ENCODE measurements around the gene MROH2A. TPM values are rescaled to one million over a fixed set of nuclear protein-coding genes. Genes with fewer than 3 reads are reported as not detected.

Gene MROH2A
- total and polyA plus RNA-seq, 11 donors = 0.75 TPM; not detected in 10

- Histone ChIP-seq H3K4me3 (no peak overlapping the region), H3K9me3 (no peaks in the 10 kb centered on the region), H3K27me3 (no peaks in the 10 kb centered on the region), H3K4me1 (no peaks in the 10 kb centered on the region), H3K36me3 (no peaks in the 10 kb centered on the region), H3K27ac (no peak overlapping the region)
- intact Hi-C loops (cut with DNase I) = no loop called here
- 74 to 79% (median 77%) methylated on average over 14 of the region's 14 CpGs for WGBS, 4 donors
- DNase-seq (no peak), ATAC-seq (no peak)
- TF ChIP-seq CTCF (IDR thresholded peaks at IDR 0.05) = no peak
- TF ChIP-seq POLR2A (IDR thresholded peaks at IDR 0.05) = no peak
These were observed 20.4 kb downstream of the MROH2A start for GRCh38 chr2:233798335-233799086.

- intact Hi-C loops (cut with DNase I) = no loop called here
- Histone ChIP-seq H3K27ac (no peak overlapping the region), H3K4me1 (no peaks in the 10 kb centered on the region), H3K36me3 (no peaks in the 10 kb centered on the region), H3K27me3 (no peaks in the 10 kb centered on the region), H3K4me3 (no peak overlapping the region), H3K9me3 (no peaks in the 10 kb centered on the region)
- ATAC-seq (no peak), DNase-seq (peak in 1 of 5 donors; percentile 3)
- WGBS, 4 donors = 50 to 61% (median 57%) methylated on average over 6 to 7 of the region's 7 CpGs
- no peak for TF ChIP-seq CTCF (IDR thresholded peaks at IDR 0.05)
- TF ChIP-seq POLR2A (IDR thresholded peaks at IDR 0.05) = no peak
These were observed 21.0 kb downstream of the MROH2A start for GRCh38 chr2:233799087-233799665.

GRCh38 chr2:233799716-233800115 lies 21.6 kb downstream of the MROH2A start:
- Histone ChIP-seq H3K4me1 (no peaks in the 10 kb centered on the region), H3K27me3 (no peaks in the 10 kb centered on the region), H3K4me3 (no peak overlapping the region), H3K9me3 (no peaks in the 10 kb centered on the region), H3K27ac (no peak overlapping the region), H3K36me3 (no peaks in the 10 kb centered on the region)
- WGBS, 4 donors = 43 to 53% (median 51%) methylated on average over 4 to 5 of the region's 5 CpGs
- ATAC-seq (no peak), DNase-seq (no peak)
- intact Hi-C loops (cut with DNase I) = no loop called here
- TF ChIP-seq CTCF (IDR thresholded peaks at IDR 0.05) (no peak), POLR2A (IDR thresholded peaks at IDR 0.05) (no peak)

- 74 to 88% (median 80%) methylated on average over 7 of the region's 7 CpGs for WGBS, 4 donors
- Histone ChIP-seq H3K9me3 (no peaks in the 10 kb centered on the region), H3K36me3 (no peaks in the 10 kb centered on the region), H3K27me3 (no peaks in the 10 kb centered on the region), H3K27ac (no peak overlapping the region), H3K4me1 (no peaks in the 10 kb centered on the region), H3K4me3 (no peak overlapping the region)
- ATAC-seq (no peak), DNase-seq (no peak)
- TF ChIP-seq CTCF (IDR thresholded peaks at IDR 0.05) (no peak), POLR2A (IDR thresholded peaks at IDR 0.05) (no peak)
- intact Hi-C loops (cut with DNase I) = no loop called here
These were observed 22.1 kb downstream of the MROH2A start for GRCh38 chr2:233800208-233800607.

All from heart left ventricle (tissue), 16 donors.